Neural cell (in vitro differentiated cells): ENCODE data around the gene GLT1D1. TPM values are rescaled to one million over a fixed set of nuclear protein-coding genes. Genes with fewer than 3 reads are reported as not detected.

ENCODE experiments used
- H2AFZ ChIP-seq: fragments of 200-600, 300-800 bp; sonication (generic), shearing (Covaris generic); 2 replicates; pipeline ENCODE4 v1.6.0; 2014; ENCODE audit warnings: low read depth, mild to moderate bottlenecking, antibody characterized with exemption, low read length, moderate library complexity
- H3F3A ChIP-seq: fragments of 200-600 bp; shearing (Covaris generic); 2 replicates; pipeline ENCODE4 v1.6.1; 2016; ENCODE audit warnings: mild to moderate bottlenecking, moderate library complexity, mixed read lengths, antibody characterized with exemption, low read length; ENCODE audit not compliant: insufficient read depth, poor library complexity, severe bottlenecking
- H3K27ac ChIP-seq: fragments of 200-600, 300-800 bp; sonication (generic), shearing (Covaris generic); 2 replicates; pipeline ENCODE4 v1.5.1; 2014; ENCODE audit warnings: mild to moderate bottlenecking, low read length, moderate library complexity
- H3K27me3 ChIP-seq: fragments of 300-800, 200-600 bp; sonication (generic), shearing (Covaris generic); 2 replicates; pipeline ENCODE4 v1.6.0; 2014; ENCODE audit warnings: mild to moderate bottlenecking, low read depth, low read length, moderate library complexity; ENCODE audit not compliant: insufficient read depth
- H3K36me3 ChIP-seq: fragments of 300-800, 200-600 bp; sonication (generic), shearing (Covaris generic); 2 replicates; pipeline ENCODE4 v1.5.1; 2014; ENCODE audit warnings: mild to moderate bottlenecking, antibody characterized with exemption, low read length, moderate library complexity; ENCODE audit not compliant: insufficient read depth
- H3K4me2 ChIP-seq: fragments of 300-800, 200-600 bp; sonication (generic), shearing (Covaris generic); 2 replicates; pipeline ENCODE4 v1.6.0; 2014; ENCODE audit warnings: mild to moderate bottlenecking, low read length
- H3K4me3 ChIP-seq: fragments of 300-800, 200-600 bp; sonication (generic), shearing (Covaris generic); 2 replicates; pipeline ENCODE4 v1.5.1; 2014; ENCODE audit warnings: mild to moderate bottlenecking, low read length, moderate library complexity
- H3K79me2 ChIP-seq: fragments of 200-600 bp; shearing (Covaris generic); replicated peaks from 2 replicates; pipeline ENCODE4 v1.6.0; 2014; ENCODE audit warnings: mild to moderate bottlenecking, low read length, moderate library complexity; ENCODE audit not compliant: insufficient read depth
- H3K9ac ChIP-seq: fragments of 300-800, 200-600 bp; sonication (generic), shearing (Covaris generic); 2 replicates; pipeline ENCODE4 v1.6.1; 2016; ENCODE audit warnings: mild to moderate bottlenecking, low read length, mixed read lengths
- H3K9me2 ChIP-seq: fragments of 200-600 bp; shearing (Covaris generic); 2 replicates; pipeline ENCODE4 v1.6.1; 2016; ENCODE audit warnings: mild to moderate bottlenecking, low read length, mixed read lengths; ENCODE audit not compliant: insufficient read depth
- H3K9me3 ChIP-seq: fragments of 200-600, 300-800 bp; sonication (generic), shearing (Covaris generic); 2 replicates; pipeline ENCODE4 v1.6.1; 2016; ENCODE audit warnings: mild to moderate bottlenecking, mixed run types, low read length, moderate library complexity, mixed read lengths
- H4K20me1 ChIP-seq: fragments of 200-600 bp; shearing (Covaris generic); 2 replicates; pipeline ENCODE4 v1.6.1; 2016; ENCODE audit warnings: mild to moderate bottlenecking, mixed run types; ENCODE audit not compliant: insufficient read depth
- EP300 ChIP-seq: fragments of 450-650 bp; conservative IDR thresholded peaks from 2 replicates; pipeline ENCODE4 v1.6.1; 2014; ENCODE audit warnings: antibody characterized with exemption, mild to moderate bottlenecking, moderate library complexity; ENCODE audit not compliant: poor library complexity, severe bottlenecking
- EZH2 ChIP-seq: fragments of 200-600, 300-800 bp; shearing (Covaris generic), sonication (generic); IDR thresholded peaks from 2 replicates; pipeline ENCODE4 v1.6.1; 2014; ENCODE audit warnings: antibody characterized with exemption, low read length, borderline replicate concordance, mild to moderate bottlenecking; ENCODE audit not compliant: insufficient read depth, poor library complexity, severe bottlenecking
- MXI1 ChIP-seq: fragments of 450-650 bp; conservative IDR thresholded peaks from 2 replicates; pipeline ENCODE4 v1.6.1; 2014; ENCODE audit warnings: antibody characterized with exemption, mild to moderate bottlenecking; ENCODE audit not compliant: poor library complexity, severe bottlenecking
- POLR2AphosphoS5 ChIP-seq: IDR thresholded peaks from 2 replicates; pipeline ENCODE4 v1.6.1; 2012
- RAD21 ChIP-seq: fragments of 450-650 bp; conservative IDR thresholded peaks from 2 replicates; pipeline ENCODE4 v1.6.1; 2014; ENCODE audit warnings: antibody characterized with exemption, mild to moderate bottlenecking, moderate library complexity
- SMC3 ChIP-seq: fragments of 450-650 bp; conservative IDR thresholded peaks from 2 replicates; pipeline ENCODE4 v1.6.1; 2014; ENCODE audit warnings: antibody characterized with exemption, mild to moderate bottlenecking, moderate library complexity; ENCODE audit not compliant: poor library complexity
- TAF1 ChIP-seq: IDR thresholded peaks from 2 replicates; pipeline ENCODE4 v1.6.1; 2012; ENCODE audit warnings: low read depth
- polyA plus RNA-seq: library from polyadenylated mRNA; depleted of rRNA; stranded (reverse); fragments of >200 nt; gene quantifications from 2 replicates; pipeline ENCODE4 v1.2.3, GENCODE V29; 2014
- TF ChIP-seq, protein P1 (sequence below): IDR thresholded peaks from 2 replicates; pipeline ENCODE4 v1.6.1; 2012; ENCODE audit warnings: borderline replicate concordance
- TF ChIP-seq, protein P2 (sequence below): fragments of 450-650 bp; IDR thresholded peaks from 2 replicates; pipeline ENCODE4 v1.5.1; 2014; ENCODE audit warnings: antibody characterized with exemption, mild to moderate bottlenecking, moderate library complexity; ENCODE audit not compliant: poor library complexity, severe bottlenecking

GLT1D1 gene
- polyA plus RNA-seq, 1 donor from 2014 or later: 3.9 TPM

DNA sequence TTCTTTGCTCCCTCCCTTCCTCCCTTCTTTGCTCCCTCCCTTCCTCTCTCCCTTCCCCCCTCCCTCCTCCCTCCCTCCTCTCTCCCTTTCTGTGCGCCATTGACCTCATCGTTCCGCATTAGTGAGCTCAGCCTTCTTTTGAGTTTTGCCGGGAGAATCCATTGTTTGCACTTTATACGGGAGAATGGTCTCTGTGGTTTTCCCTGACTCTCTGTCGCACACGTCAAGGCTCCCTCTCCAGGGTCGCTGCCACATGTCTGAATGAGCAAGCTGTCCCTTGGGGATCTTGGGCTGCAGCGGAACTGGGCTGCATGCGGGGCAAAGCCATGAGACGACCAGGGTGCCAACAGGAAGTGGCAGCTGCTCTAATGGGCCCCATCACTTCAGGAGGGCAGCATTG is 118.5 kb downstream of the GLT1D1 start:
- no peak overlapping the region for H2AFZ ChIP-seq

DNA sequence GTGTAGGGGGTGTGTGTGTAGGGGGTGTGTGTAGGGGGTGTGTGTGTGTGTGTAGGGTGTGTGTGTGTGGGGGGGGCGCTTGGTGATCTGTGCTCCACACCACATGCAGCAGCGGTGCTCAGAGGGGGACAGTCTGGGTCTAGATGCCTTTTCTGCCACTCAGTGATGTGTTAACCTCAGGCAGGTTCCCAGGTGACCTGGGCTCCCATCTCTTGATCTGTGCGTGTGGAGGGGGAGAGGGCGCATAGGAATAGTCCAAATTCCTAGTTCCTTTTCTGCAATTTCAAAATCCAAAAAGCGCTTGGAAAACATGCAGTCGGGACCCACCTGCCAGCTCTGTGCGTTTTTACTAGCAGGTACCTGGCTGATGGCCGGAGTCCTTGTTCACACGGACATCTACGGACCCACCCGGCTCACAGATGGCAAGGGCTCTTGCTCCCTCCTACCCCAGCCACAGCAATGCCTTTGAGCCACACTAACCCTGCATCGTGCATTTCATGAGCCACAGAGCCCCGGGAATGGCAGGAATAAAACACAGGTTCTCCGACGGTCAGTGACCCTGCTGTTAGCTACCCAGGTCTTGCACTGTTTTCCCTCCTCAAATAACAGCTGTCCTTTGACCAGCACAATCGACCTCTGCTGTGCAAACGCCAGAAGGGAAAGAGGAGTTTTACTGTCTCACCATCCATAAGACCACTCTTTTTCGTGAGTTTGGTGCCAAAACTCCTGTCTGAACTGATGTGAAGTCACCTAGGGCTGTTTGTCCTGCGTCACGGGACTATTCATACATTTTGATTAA is 120.8 kb downstream of the GLT1D1 start:
- Histone ChIP-seq H3K79me2 (no peaks in the 10 kb centered on the region), H4K20me1 (no peaks in the 10 kb centered on the region), H3F3A (no peaks in the 10 kb centered on the region), H3K9ac (no peak overlapping the region), H3K4me3 (no peak overlapping the region), H3K9me3 (no peaks in the 10 kb centered on the region), H3K27ac (no peak overlapping the region), H2AFZ (no peak overlapping the region), H3K27me3 (no peaks in the 10 kb centered on the region), H3K36me3 (no peaks in the 10 kb centered on the region), H3K4me2 (no peak overlapping the region), H3K9me2 (no peaks in the 10 kb centered on the region)
- TF ChIP-seq RAD21 (no peak), SMC3 (no peak), POLR2AphosphoS5 (no peak), EP300 (no peak), TAF1 (no peak), EZH2 (no peak), MXI1 (no peak)
- TF ChIP-seq, protein P1, sequence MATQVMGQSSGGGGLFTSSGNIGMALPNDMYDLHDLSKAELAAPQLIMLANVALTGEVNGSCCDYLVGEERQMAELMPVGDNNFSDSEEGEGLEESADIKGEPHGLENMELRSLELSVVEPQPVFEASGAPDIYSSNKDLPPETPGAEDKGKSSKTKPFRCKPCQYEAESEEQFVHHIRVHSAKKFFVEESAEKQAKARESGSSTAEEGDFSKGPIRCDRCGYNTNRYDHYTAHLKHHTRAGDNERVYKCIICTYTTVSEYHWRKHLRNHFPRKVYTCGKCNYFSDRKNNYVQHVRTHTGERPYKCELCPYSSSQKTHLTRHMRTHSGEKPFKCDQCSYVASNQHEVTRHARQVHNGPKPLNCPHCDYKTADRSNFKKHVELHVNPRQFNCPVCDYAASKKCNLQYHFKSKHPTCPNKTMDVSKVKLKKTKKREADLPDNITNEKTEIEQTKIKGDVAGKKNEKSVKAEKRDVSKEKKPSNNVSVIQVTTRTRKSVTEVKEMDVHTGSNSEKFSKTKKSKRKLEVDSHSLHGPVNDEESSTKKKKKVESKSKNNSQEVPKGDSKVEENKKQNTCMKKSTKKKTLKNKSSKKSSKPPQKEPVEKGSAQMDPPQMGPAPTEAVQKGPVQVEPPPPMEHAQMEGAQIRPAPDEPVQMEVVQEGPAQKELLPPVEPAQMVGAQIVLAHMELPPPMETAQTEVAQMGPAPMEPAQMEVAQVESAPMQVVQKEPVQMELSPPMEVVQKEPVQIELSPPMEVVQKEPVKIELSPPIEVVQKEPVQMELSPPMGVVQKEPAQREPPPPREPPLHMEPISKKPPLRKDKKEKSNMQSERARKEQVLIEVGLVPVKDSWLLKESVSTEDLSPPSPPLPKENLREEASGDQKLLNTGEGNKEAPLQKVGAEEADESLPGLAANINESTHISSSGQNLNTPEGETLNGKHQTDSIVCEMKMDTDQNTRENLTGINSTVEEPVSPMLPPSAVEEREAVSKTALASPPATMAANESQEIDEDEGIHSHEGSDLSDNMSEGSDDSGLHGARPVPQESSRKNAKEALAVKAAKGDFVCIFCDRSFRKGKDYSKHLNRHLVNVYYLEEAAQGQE: no peak
- TF ChIP-seq, protein P2, sequence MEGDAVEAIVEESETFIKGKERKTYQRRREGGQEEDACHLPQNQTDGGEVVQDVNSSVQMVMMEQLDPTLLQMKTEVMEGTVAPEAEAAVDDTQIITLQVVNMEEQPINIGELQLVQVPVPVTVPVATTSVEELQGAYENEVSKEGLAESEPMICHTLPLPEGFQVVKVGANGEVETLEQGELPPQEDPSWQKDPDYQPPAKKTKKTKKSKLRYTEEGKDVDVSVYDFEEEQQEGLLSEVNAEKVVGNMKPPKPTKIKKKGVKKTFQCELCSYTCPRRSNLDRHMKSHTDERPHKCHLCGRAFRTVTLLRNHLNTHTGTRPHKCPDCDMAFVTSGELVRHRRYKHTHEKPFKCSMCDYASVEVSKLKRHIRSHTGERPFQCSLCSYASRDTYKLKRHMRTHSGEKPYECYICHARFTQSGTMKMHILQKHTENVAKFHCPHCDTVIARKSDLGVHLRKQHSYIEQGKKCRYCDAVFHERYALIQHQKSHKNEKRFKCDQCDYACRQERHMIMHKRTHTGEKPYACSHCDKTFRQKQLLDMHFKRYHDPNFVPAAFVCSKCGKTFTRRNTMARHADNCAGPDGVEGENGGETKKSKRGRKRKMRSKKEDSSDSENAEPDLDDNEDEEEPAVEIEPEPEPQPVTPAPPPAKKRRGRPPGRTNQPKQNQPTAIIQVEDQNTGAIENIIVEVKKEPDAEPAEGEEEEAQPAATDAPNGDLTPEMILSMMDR: no peak

More for the DNA sequence above, 118.5 kb downstream of the GLT1D1 start:
- no peaks in the 10 kb centered on the region for H3K9me3 ChIP-seq
- H3F3A ChIP-seq: no peaks in the 10 kb centered on the region
- no peak overlapping the region for H3K27ac ChIP-seq
- no peaks in the 10 kb centered on the region for H3K27me3 ChIP-seq
- no peak overlapping the region for H3K9ac ChIP-seq
- H3K4me2 ChIP-seq: no peak overlapping the region
- H3K79me2 ChIP-seq: no peaks in the 10 kb centered on the region
- no peaks in the 10 kb centered on the region for H3K36me3 ChIP-seq
- no peak for TF ChIP-seq TAF1
- no peak for TF ChIP-seq POLR2AphosphoS5
- TF ChIP-seq, protein P1: no peak
- no peak for TF ChIP-seq MXI1
- no peak for TF ChIP-seq RAD21
- TF ChIP-seq, protein P2: no peak
- no peak for TF ChIP-seq EZH2
- no peak for TF ChIP-seq EP300
- no peak for TF ChIP-seq SMC3
- H4K20me1 ChIP-seq: no peaks in the 10 kb centered on the region
- H3K4me3 ChIP-seq: no peak overlapping the region
- H3K9me2 ChIP-seq: no peaks in the 10 kb centered on the region
